H9 (cell line): Measurements from ENCODE around the gene SHH. TPM values are rescaled to one million over a fixed set of nuclear protein-coding genes. Genes with fewer than 3 reads are reported as not detected.
A peak's percentile ranks its signal among the peaks of the same experiment; 100 is the strongest.

Experiments
- DNase-seq: peaks from one replicate; pipeline ENCODE4 v3.0.0-alpha.2; 2017
- H2AFZ ChIP-seq: one replicate; pipeline ENCODE4 v1.6.1; 2013; ENCODE audit warnings: mild to moderate bottlenecking, low read length, control low read depth, moderate library complexity
- H2AK5ac ChIP-seq: 2 replicates; pipeline ENCODE4 v1.6.1; 2013; ENCODE audit warnings: low read length, control low read depth, mixed read lengths; ENCODE audit not compliant: insufficient read length
- H2BK120ac ChIP-seq: one replicate; pipeline ENCODE4 v1.6.1; 2013; ENCODE audit warnings: low read depth, mild to moderate bottlenecking, low read length, control low read depth, inconsistent platforms; ENCODE audit not compliant: poor library complexity, severe bottlenecking
- H2BK12ac ChIP-seq: 2 replicates; pipeline ENCODE4 v1.6.1; 2013; ENCODE audit warnings: low read length, control low read depth, mixed read lengths, low read depth; ENCODE audit not compliant: insufficient read length
- H2BK15ac ChIP-seq: 2 replicates; pipeline ENCODE4 v1.6.1; 2013; ENCODE audit warnings: low read depth, low read length, control low read depth
- H2BK20ac ChIP-seq: one replicate; pipeline ENCODE4 v1.6.1; 2013; ENCODE audit warnings: low read depth, mild to moderate bottlenecking, low read length, control low read depth, inconsistent platforms; ENCODE audit not compliant: poor library complexity, severe bottlenecking
- H2BK5ac ChIP-seq: 2 replicates; pipeline ENCODE4 v1.6.1; 2013; ENCODE audit warnings: low read length, control low read depth, mixed read lengths; ENCODE audit not compliant: insufficient read length
- H3K14ac ChIP-seq: 2 replicates; pipeline ENCODE4 v1.6.1; 2013; ENCODE audit warnings: low read length, control low read depth; ENCODE audit not compliant: insufficient read depth
- H3K18ac ChIP-seq: 2 replicates; pipeline ENCODE4 v1.6.1; 2013; ENCODE audit warnings: low read depth, mild to moderate bottlenecking, mixed read lengths, low read length, control low read depth; ENCODE audit not compliant: insufficient read length
- H3K23ac ChIP-seq: 2 replicates; pipeline ENCODE4 v1.6.1; 2013; ENCODE audit warnings: low read length, control low read depth, mixed read lengths, low read depth; ENCODE audit not compliant: insufficient read length
- H3K23me2 ChIP-seq: 2 replicates; pipeline ENCODE4 v1.6.1; 2013; ENCODE audit warnings: low read depth, mild to moderate bottlenecking, mixed read lengths, low read length, control low read depth; ENCODE audit not compliant: insufficient read length, poor library complexity, severe bottlenecking
- H3K27ac ChIP-seq: 2 replicates; pipeline ENCODE4 v1.5.1; 2013; ENCODE audit warnings: low read length, control low read depth, mixed read lengths, low read depth; ENCODE audit not compliant: insufficient read length
- H3K27me3 ChIP-seq: 2 replicates; pipeline ENCODE4 v1.6.1; 2013; ENCODE audit warnings: low read length, control low read depth, inconsistent platforms; ENCODE audit not compliant: insufficient read depth
- H3K4ac ChIP-seq: 2 replicates; pipeline ENCODE4 v1.6.1; 2013; ENCODE audit warnings: low read depth, mild to moderate bottlenecking, control low read depth, inconsistent platforms, low read length, moderate library complexity
- H3K4me1 ChIP-seq: 2 replicates; pipeline ENCODE4 v1.6.1; 2013; ENCODE audit warnings: low read length, control low read depth, inconsistent platforms; ENCODE audit not compliant: insufficient read depth
- H3K4me2 ChIP-seq: 2 replicates; pipeline ENCODE4 v1.6.1; 2013; ENCODE audit warnings: low read length, control low read depth, mixed read lengths; ENCODE audit not compliant: insufficient read length, insufficient read depth
- H3K56ac ChIP-seq: 2 replicates; pipeline ENCODE4 v1.6.1; 2013; ENCODE audit warnings: low read depth, mild to moderate bottlenecking, mixed read lengths, low read length, control low read depth; ENCODE audit not compliant: insufficient read length
- H3K79me1 ChIP-seq: 2 replicates; pipeline ENCODE4 v1.6.1; 2013; ENCODE audit warnings: low read depth, mild to moderate bottlenecking, moderate library complexity, low read length, control low read depth, inconsistent platforms; ENCODE audit not compliant: insufficient read depth, poor library complexity, severe bottlenecking
- H3K79me2 ChIP-seq: 2 replicates; pipeline ENCODE4 v1.6.1; 2013; ENCODE audit warnings: low read length, control low read depth, inconsistent platforms; ENCODE audit not compliant: insufficient read depth
- H3K9ac ChIP-seq: 2 replicates; pipeline ENCODE4 v1.6.1; 2013; ENCODE audit warnings: low read length, control low read depth, mixed read lengths; ENCODE audit not compliant: insufficient read length; ENCODE audit errors: extremely low read depth
- H3K9me3 ChIP-seq: one replicate; pipeline ENCODE4 v1.6.1; 2013; ENCODE audit warnings: low read depth, low read length, inconsistent platforms; ENCODE audit not compliant: control insufficient read depth
- H3T11ph ChIP-seq: one replicate; pipeline ENCODE4 v1.6.1; 2013; ENCODE audit warnings: mild to moderate bottlenecking, low read length, control low read depth, inconsistent platforms
- H4K20me1 ChIP-seq: one replicate; pipeline ENCODE4 v1.6.1; 2013; ENCODE audit not compliant: control insufficient read depth, insufficient read length, insufficient read depth
- H4K5ac ChIP-seq: 2 replicates; pipeline ENCODE4 v1.6.1; 2013; ENCODE audit warnings: low read depth, mild to moderate bottlenecking, mixed read lengths, low read length, control low read depth; ENCODE audit not compliant: insufficient read length
- H4K8ac ChIP-seq: replicated peaks from 2 replicates; pipeline ENCODE4 v1.6.1; 2013; ENCODE audit warnings: low read length, control low read depth, mixed read lengths, low read depth; ENCODE audit not compliant: insufficient read length
- H4K91ac ChIP-seq: 2 replicates; pipeline ENCODE4 v1.6.1; 2013; ENCODE audit warnings: low read depth, mild to moderate bottlenecking, moderate library complexity, mixed read lengths, low read length, control low read depth; ENCODE audit not compliant: insufficient read length
- H3K27ac Mint-ChIP-seq, 3 experiments: 2 replicates in 2 of 3; 3 replicates in 1 of 3; pipeline ENCODE4 v1.8.0; 2020 to 2021; ENCODE audit warnings: mixed read lengths in 3 of 3, mild to moderate bottlenecking in 1 of 3, moderate library complexity in 1 of 3
- H3K27me3 Mint-ChIP-seq: 2 replicates; pipeline ENCODE4 v1.8.0; 2021; ENCODE audit warnings: low read depth, mild to moderate bottlenecking, moderate library complexity, mixed read lengths
- H3K36me3 Mint-ChIP-seq, 3 experiments: 2 replicates in 2 of 3; 3 replicates in 1 of 3; pipeline ENCODE4 v1.8.0; 2020 to 2021; ENCODE audit warnings: low read depth in 3 of 3, mixed read lengths in 3 of 3; ENCODE audit not compliant: insufficient read depth in 1 of 3
- H3K4me1 Mint-ChIP-seq, 2 experiments: 2 replicates each; pipeline ENCODE4 v1.8.0; 2020; ENCODE audit warnings: mixed read lengths in 2 of 2
- H3K4me3 Mint-ChIP-seq, 2 experiments: 2 replicates in 1 of 2; 3 replicates in 1 of 2; pipeline ENCODE4 v1.8.0; 2020 to 2021; ENCODE audit warnings: mild to moderate bottlenecking in 2 of 2, mixed read lengths in 2 of 2, moderate library complexity in 1 of 2
- H3K9me3 Mint-ChIP-seq, 2 experiments: 2 replicates in 1 of 2; 3 replicates in 1 of 2; pipeline ENCODE4 v1.8.0; 2020; ENCODE audit warnings: mild to moderate bottlenecking in 2 of 2, mixed read lengths in 2 of 2, moderate library complexity in 1 of 2
- CTCF ChIP-seq: fragments of 200-600 bp; sonication (generic); conservative IDR thresholded peaks from 3 replicates; pipeline ENCODE4 v1.8.0; 2021; ENCODE audit warnings: antibody characterized with exemption, mild to moderate bottlenecking
- WGBS: extraction: QIAGEN DNeasy Blood & Tissue Kit; methylation state at CpG from one replicate; pipeline ENCODE4 v1.1.7; 2013; ENCODE audit warnings: missing lambda C conversion rate, low lambda C conversion rate, mixed read lengths; ENCODE audit not compliant: insufficient read length; ENCODE audit errors: extremely low coverage; 5-methylcytosine and 5-hydroxymethylcytosine counted together
- total RNA-seq: library from RNA; stranded (reverse); gene quantifications from 2 replicates; pipeline ENCODE4 v1.2.1, GENCODE V29; 2021

The SHH gene
- total RNA-seq, 1 experiment from 2014 or later, result 0.07 TPM

GRCh38 chr7:155811560-155811894, 736 bp downstream of the SHH start:
- no peak overlapping the region for H3T11ph ChIP-seq
- H2BK20ac ChIP-seq, result no peak overlapping the region
- peak overlapping the region; percentile 13 to 72; a peak in 3 of 5 replicates for H3K4me3 Mint-ChIP-seq
- DNase-seq, result no peak
- peaks cover 0 to 3% of the 10 kb centered on the region in 2 experiments; a peak in 3 of 5 replicates for H3K9me3 Mint-ChIP-seq
- no peak overlapping the region for H2BK15ac ChIP-seq
- no peak overlapping the region for H2BK120ac ChIP-seq
- H2BK12ac ChIP-seq, result no peak overlapping the region
- no peak overlapping the region for H3K27ac Mint-ChIP-seq
- WGBS, result no CpG with 5 or more reads among the region's 13 CpGs
- H3K79me2 ChIP-seq, result no peaks in the 10 kb centered on the region
- no peak overlapping the region for H4K5ac ChIP-seq
- no peaks in the 10 kb centered on the region; the same call in 1 of the 2 replicates for H3K4me1 ChIP-seq
- H4K8ac ChIP-seq, result no peak overlapping the region
- H2AFZ ChIP-seq, result no peak overlapping the region
- no peak overlapping the region for H2AK5ac ChIP-seq
- H3K14ac ChIP-seq, result no peak overlapping the region
- H3K23ac ChIP-seq, result no peak overlapping the region
- H3K27me3 Mint-ChIP-seq, result peaks cover 92% of the 10 kb centered on the region
- H3K4me2 ChIP-seq, result peak overlapping the region; percentile 56
- no peak for TF ChIP-seq CTCF
- no peak overlapping the region for H2BK5ac ChIP-seq
- H3K79me1 ChIP-seq, result no peaks in the 10 kb centered on the region
- H3K56ac ChIP-seq, result no peak overlapping the region
- peaks cover 26 to 66% of the 10 kb centered on the region in 2 experiments for H3K4me1 Mint-ChIP-seq
- H3K4ac ChIP-seq, result no peak overlapping the region
- no peaks in the 10 kb centered on the region for H3K9me3 ChIP-seq
- no peak overlapping the region for H3K27ac ChIP-seq
- H3K27me3 ChIP-seq, result peaks cover 81% of the 10 kb centered on the region
- H4K20me1 ChIP-seq, result no peaks in the 10 kb centered on the region
- H3K23me2 ChIP-seq, result peaks cover 14% of the 10 kb centered on the region
- H3K18ac ChIP-seq, result no peak overlapping the region
- H4K91ac ChIP-seq, result no peak overlapping the region
- no peak overlapping the region for H3K9ac ChIP-seq
- H3K36me3 Mint-ChIP-seq, result no peaks in the 10 kb centered on the region; a peak in 2 of 7 replicates
